ENCODE measurements around the gene PSMA6.

GRCh38 chr14:35340616-35341453 is 48.7 kb downstream of the PSMA6 start:
- TF ChIP-seq CTCF (IDR thresholded peaks at IDR 0.05) = no peak
- TF ChIP-seq POLR2A (IDR thresholded peaks at IDR 0.05) = no peak
